HEK293T (cell line): Measurements from ENCODE around the gene NEURL2.
A peak's percentile ranks its signal among the peaks of the same experiment; 100 is the strongest.

Experiments used
- CTCF ChIA-PET: fragments of 350-600 bp; formaldehyde crosslinking; extraction: SDS; loops from one replicate; lab custom pipeline; 2021; ENCODE audit warnings: antibody characterized with exemption, inconsistent platforms; lab: Yijun Ruan, JAX
- POLR2A ChIA-PET: fragments of 350-600 bp; formaldehyde crosslinking; extraction: SDS; loops from one replicate; lab custom pipeline; 2020; ENCODE audit warnings: antibody characterized with exemption, inconsistent platforms; lab: Yijun Ruan, JAX
- DNase-seq: peaks from one replicate; pipeline ENCODE4 v3.0.0; 2012; ENCODE audit warnings: mixed read lengths; ENCODE audit errors: extremely low spot score
- ARNT ChIP-seq: fragments of 450-650 bp; IDR thresholded peaks from 2 replicates; pipeline ENCODE4 v1.6.1; 2017; ENCODE audit warnings: mild to moderate bottlenecking
- BHLHE40 ChIP-seq: fragments of 450-650 bp; IDR thresholded peaks from 2 replicates; pipeline ENCODE4 v1.6.1; 2016; ENCODE audit warnings: mild to moderate bottlenecking, moderate library complexity, borderline replicate concordance
- CTBP1 ChIP-seq: fragments of 450-650 bp; IDR thresholded peaks from 2 replicates; pipeline ENCODE4 v1.6.1; 2016; ENCODE audit warnings: borderline replicate concordance
- ELF4 ChIP-seq: fragments of 450-650 bp; IDR thresholded peaks from 2 replicates; pipeline ENCODE4 v1.6.1; 2017; ENCODE audit warnings: antibody characterized with exemption
- FOXA1 ChIP-seq: fragments of 450-650 bp; IDR thresholded peaks from 2 replicates; pipeline ENCODE4 v1.6.1; 2016; ENCODE audit warnings: mild to moderate bottlenecking
- FOXK2 ChIP-seq: fragments of 450-650 bp; IDR thresholded peaks from 2 replicates; pipeline ENCODE4 v1.6.1; 2016; ENCODE audit warnings: mild to moderate bottlenecking
- FOXM1 ChIP-seq: fragments of 450-650 bp; IDR thresholded peaks from 2 replicates; pipeline ENCODE4 v1.6.1; 2017; ENCODE audit warnings: mild to moderate bottlenecking, borderline replicate concordance
- HDGF ChIP-seq: fragments of 450-650 bp; IDR thresholded peaks from 2 replicates; pipeline ENCODE4 v1.6.1; 2017; ENCODE audit warnings: antibody characterized with exemption, borderline replicate concordance
- L3MBTL2 ChIP-seq: fragments of 450-650 bp; conservative IDR thresholded peaks from 2 replicates; pipeline ENCODE4 v1.6.1; 2016; ENCODE audit warnings: mild to moderate bottlenecking
- LEF1 ChIP-seq: fragments of 450-650 bp; IDR thresholded peaks from 2 replicates; pipeline ENCODE4 v1.6.1; 2017; ENCODE audit warnings: mild to moderate bottlenecking, borderline replicate concordance
- NFRKB ChIP-seq: fragments of 450-650 bp; IDR thresholded peaks from 2 replicates; pipeline ENCODE4 v1.6.1; 2016; ENCODE audit warnings: mild to moderate bottlenecking, moderate library complexity
- SP1 ChIP-seq: fragments of 450-650 bp; IDR thresholded peaks from 2 replicates; pipeline ENCODE4 v1.6.1; 2017
- SUZ12 ChIP-seq: fragments of 450-650 bp; IDR thresholded peaks from 2 replicates; pipeline ENCODE4 v1.6.1; 2016; ENCODE audit warnings: mild to moderate bottlenecking
- TARDBP ChIP-seq: fragments of 450-650 bp; IDR thresholded peaks from 2 replicates; pipeline ENCODE4 v1.6.1; 2016
- ZNF384 ChIP-seq: fragments of 450-650 bp; IDR thresholded peaks from 2 replicates; pipeline ENCODE4 v1.6.1; 2016
- TF ChIP-seq, protein P1 (sequence below): fragments of 450-650 bp; IDR thresholded peaks from 2 replicates; pipeline ENCODE4 v1.6.1; 2016

Gene NEURL2

DNA sequence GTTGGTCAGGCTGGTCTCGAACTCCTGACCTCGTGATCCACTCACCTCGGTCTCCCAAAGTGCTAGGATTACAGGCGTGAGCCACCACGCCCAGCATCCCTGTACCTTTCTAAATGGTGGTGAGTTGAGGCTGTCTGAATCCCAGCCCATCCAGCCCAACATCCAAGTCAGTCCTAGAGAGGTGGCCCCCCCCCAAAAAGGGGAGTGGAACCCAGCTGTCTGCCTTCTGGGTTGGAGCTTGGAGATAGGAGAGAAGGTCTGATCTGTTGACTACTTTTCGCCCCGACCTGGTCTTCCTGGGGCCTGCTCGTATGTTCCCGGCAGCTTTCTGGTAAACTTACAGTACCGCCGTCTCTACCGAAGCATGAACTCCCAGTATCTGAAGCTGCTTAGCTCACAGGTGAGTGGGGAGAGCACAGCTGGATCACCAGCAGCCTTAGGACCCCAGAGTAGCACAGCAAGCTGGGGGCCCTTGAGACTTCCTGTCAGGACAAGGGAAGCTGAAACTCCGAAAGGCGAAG, 5.7 kb upstream of the NEURL2 start:
- CTCF ChIA-PET: no interaction called here
- TF ChIP-seq ZNF384: no peak
- TF ChIP-seq ARNT: no peak
- no peak for TF ChIP-seq CTBP1
- TF ChIP-seq SP1: no peak
- no peak for TF ChIP-seq FOXA1
- no peak for TF ChIP-seq BHLHE40
- POLR2A ChIA-PET: no interaction called here

DNA sequence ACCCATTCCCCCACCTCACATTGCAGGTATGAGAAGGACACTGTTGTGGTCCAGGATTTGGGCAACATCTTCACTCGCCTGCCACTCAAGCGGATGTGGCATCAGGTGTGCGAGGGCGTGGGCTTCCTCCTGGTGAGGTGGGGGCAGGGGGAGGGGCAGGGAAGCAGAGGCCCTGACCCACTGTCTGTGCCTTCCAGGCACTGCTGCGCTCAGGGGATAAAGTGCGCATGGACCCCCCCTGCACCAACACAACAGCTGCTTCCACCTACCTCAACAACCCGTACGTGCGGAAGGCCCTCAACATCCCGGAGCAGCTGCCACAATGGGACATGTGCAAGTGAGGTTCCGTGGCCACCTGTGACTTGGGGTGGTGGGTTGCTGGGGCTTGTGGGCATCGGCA, 3.8 kb upstream of the NEURL2 start:
- TF ChIP-seq FOXA1 (no peak), LEF1 (no peak), HDGF (no peak), FOXK2 (no peak), TARDBP (no peak), L3MBTL2 (no peak), BHLHE40 (no peak), NFRKB (no peak), CTBP1 (no peak), ZNF384 (no peak), FOXM1 (no peak)
- TF ChIP-seq, protein P1, sequence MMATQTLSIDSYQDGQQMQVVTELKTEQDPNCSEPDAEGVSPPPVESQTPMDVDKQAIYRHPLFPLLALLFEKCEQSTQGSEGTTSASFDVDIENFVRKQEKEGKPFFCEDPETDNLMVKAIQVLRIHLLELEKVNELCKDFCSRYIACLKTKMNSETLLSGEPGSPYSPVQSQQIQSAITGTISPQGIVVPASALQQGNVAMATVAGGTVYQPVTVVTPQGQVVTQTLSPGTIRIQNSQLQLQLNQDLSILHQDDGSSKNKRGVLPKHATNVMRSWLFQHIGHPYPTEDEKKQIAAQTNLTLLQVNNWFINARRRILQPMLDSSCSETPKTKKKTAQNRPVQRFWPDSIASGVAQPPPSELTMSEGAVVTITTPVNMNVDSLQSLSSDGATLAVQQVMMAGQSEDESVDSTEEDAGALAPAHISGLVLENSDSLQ: no peak
- no peak for DNase-seq
- ChIA-PET POLR2A (no interaction called here), CTCF (no interaction called here)

More for the DNA sequence above, 5.7 kb upstream of the NEURL2 start:
- no peak for DNase-seq

DNA sequence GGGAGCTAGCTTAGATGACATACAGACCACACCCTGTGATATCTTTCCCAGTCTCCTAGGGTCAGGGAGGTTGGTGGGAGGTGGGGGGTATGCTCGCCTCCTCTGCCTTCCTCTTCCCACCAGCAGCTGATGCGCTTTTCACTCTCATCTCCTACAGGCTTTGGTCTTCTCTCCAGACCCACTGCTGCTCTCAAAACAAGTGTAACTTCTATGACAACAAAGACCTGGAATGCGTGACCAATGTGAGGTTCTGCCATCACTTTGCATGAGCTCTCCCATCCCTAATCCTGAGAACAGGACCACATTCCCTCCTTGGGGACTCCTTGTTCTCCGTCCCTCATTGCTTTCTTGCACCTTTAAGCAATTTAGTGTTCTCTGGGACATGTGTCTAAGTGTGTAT, 2.8 kb upstream of the NEURL2 start:
- CTCF ChIA-PET: interaction anchor here (1.2 kb wide), 1 partner anchor 10 kb away, joined by 3 read pairs; no protein-coding TSS in a partner anchor
- DNase-seq: no peak
- POLR2A ChIA-PET: interaction anchor here (1.2 to 5.6 kb wide), 3 partner anchors 12 to 40 kb away, joined by 4 to 30 read pairs (median 5); partner anchors contain the start of gene ZSWIM1
- no peak for TF ChIP-seq ARNT
- no peak for TF ChIP-seq SUZ12
- no peak for TF ChIP-seq FOXA1
- TF ChIP-seq NFRKB: no peak
- TF ChIP-seq L3MBTL2: no peak
- no peak for TF ChIP-seq LEF1
- no peak for TF ChIP-seq FOXK2
- TF ChIP-seq ZNF384: no peak

DNA sequence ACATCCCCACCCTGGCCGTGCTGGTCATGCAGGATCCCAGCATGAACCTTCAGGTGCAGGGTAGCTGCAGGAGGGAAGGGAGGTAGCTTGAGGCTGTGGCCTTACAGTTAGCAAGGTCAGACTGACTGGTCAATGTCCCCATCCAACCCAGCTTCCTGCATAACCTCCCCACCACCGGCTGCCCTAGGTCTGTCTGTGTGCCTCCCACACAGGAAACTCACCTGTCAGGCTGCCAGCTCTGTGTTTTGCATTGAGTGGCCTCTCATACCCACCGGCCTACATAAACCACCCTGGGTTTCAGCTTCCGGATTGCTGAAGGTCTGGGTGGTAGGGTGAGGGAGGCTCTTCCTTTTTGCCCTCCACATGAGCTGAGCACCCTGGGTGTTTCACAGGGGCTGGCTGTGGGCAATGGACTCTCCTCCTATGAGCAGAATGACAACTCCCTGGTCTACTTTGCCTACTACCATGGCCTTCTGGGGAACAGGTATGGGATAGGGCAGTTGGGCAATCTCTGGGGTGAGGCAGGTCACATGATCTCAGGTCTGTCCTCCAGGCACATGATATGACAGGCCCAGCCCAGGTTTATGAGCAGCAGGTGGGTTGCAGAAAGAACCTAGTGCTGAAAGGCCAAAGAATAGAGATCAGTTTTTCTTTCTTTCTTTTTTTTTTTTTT, 2.0 kb upstream of the NEURL2 start:
- ChIA-PET CTCF (interaction anchor here (0.8 to 1.2 kb wide), 2 partner anchors 10 to 47 kb away, joined by 3 read pairs; no protein-coding TSS in a partner anchor), POLR2A (interaction anchor here (0.7 to 5.6 kb wide), 3 partner anchors 11 to 77 kb away, joined by 3 to 30 read pairs (median 5); partner anchors contain the start of gene ZSWIM1)
- DNase-seq: no peak
- no peak for TF ChIP-seq ZNF384
- TF ChIP-seq FOXA1: no peak
- no peak for TF ChIP-seq NFRKB
- TF ChIP-seq BHLHE40: no peak
- TF ChIP-seq SUZ12: no peak
- TF ChIP-seq TARDBP: no peak
- TF ChIP-seq ARNT: no peak
- TF ChIP-seq SP1: no peak
- no peak for TF ChIP-seq L3MBTL2
- TF ChIP-seq, protein P1: no peak
- TF ChIP-seq ELF4: no peak
- TF ChIP-seq LEF1: no peak
- no peak for TF ChIP-seq FOXK2
- no peak for TF ChIP-seq CTBP1
- no peak for TF ChIP-seq HDGF

DNA sequence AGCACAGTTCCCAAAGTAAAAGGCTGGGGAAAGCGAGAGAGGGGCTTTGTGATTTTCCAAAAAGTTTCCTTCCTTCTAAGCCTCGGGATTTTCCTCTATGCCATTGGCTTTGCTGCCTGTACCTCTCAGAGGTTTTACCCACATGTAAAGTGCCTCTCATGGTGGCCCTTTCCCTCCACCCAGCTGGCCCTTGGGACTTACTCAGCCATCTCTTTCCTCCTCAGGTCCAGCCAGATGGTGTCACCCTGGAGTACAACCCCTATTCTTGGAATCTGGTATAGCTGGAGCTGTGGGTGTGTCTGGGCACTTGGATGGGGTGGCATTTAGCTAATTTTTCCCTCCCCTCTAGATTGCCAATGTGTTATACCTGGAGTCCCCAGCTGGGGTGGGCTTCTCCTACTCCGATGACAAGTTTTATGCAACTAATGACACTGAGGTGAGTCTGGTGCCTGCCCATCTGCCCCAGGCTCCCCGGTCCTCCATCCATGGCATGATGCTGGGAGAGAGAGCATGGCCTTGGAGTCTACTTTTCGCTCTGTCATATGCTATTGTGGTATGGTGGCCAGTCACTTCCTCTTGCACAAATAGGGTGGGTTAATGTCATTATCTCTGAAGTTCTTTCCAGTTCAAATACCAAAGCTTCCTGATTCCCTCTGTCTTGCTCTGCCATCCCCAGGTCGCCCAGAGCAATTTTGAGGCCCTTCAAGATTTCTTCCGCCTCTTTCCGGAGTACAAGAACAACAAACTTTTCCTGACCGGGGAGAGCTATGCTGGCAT, 1.2 kb upstream of the NEURL2 start:
- peak; percentile 31 for DNase-seq
- TF ChIP-seq NFRKB: no peak
- no peak for TF ChIP-seq TARDBP
- TF ChIP-seq HDGF: no peak
- TF ChIP-seq SP1: no peak
- TF ChIP-seq CTBP1: no peak
- no peak for TF ChIP-seq LEF1
- TF ChIP-seq FOXA1: no peak
- TF ChIP-seq ARNT: no peak
- TF ChIP-seq BHLHE40: no peak
- TF ChIP-seq FOXM1: no peak
- TF ChIP-seq, protein P1: no peak
- TF ChIP-seq SUZ12: no peak
- no peak for TF ChIP-seq FOXK2
- no peak for TF ChIP-seq L3MBTL2
- CTCF ChIA-PET: interaction anchor here (0.8 kb wide), 1 partner anchor 48 kb away, joined by 3 read pairs; no protein-coding TSS in a partner anchor
- POLR2A ChIA-PET: interaction anchor here (0.7 to 5.6 kb wide), 3 partner anchors 10 to 77 kb away, joined by 3 to 30 read pairs (median 4); partner anchors contain the start of gene ZSWIM1
